Stimulated activated naive B cell treated with anti-CD40 and anti-IgM and Interleukin-4, amounts not matched to agents 10 μg/mL and 1 μg/mL and 100 μg/mL, for 72 hours (primary cell): ENCODE results near the gene ACSS2.

Experiments
- ATAC-seq, 2 donors: fragments of 150-1000 bp; cut with Tn5 transposase; replicated peaks; 2 replicates each; pipeline ENCODE4 v1.10.0; 2021; ENCODE audit warnings: moderate library complexity in 1 of 2
- DNase-seq: peaks from one replicate; pipeline ENCODE4 v3.0.0; 2021
- H3K27ac Mint-ChIP-seq: one replicate; pipeline ENCODE4 v1.8.0; 2022; ENCODE audit warnings: mild to moderate bottlenecking, mixed read lengths
- H3K27me3 Mint-ChIP-seq, 2 donors: one replicate each; pipeline ENCODE4 v1.8.0; 2022; ENCODE audit warnings: mixed read lengths in 2 of 2
- H3K36me3 Mint-ChIP-seq, 2 donors: one replicate each; pipeline ENCODE4 v1.8.0; 2022; ENCODE audit warnings: mixed read lengths in 2 of 2, mild to moderate bottlenecking in 1 of 2
- H3K4me1 Mint-ChIP-seq, 2 donors: one replicate each; pipeline ENCODE4 v1.8.0; 2022; ENCODE audit warnings: mixed read lengths in 2 of 2, mild to moderate bottlenecking in 1 of 2
- H3K4me3 Mint-ChIP-seq, 2 donors: one replicate each; pipeline ENCODE4 v1.8.0; 2022; ENCODE audit warnings: mild to moderate bottlenecking in 2 of 2, mixed read lengths in 2 of 2, moderate library complexity in 1 of 2
- H3K9me3 Mint-ChIP-seq, 2 donors: one replicate each; pipeline ENCODE4 v1.8.0; 2022; ENCODE audit warnings: mixed read lengths in 2 of 2, mild to moderate bottlenecking in 1 of 2

Gene ACSS2

GRCh38 chr20:34876406-34877282 lies at the start of gene ACSS2:
Gene ACSS2, plus strand, starts transcription at chr20:34876612. Its CDS starts 34 bp downstream, at chr20:34876646.
- DNase-seq (no peak), ATAC-seq (peak; percentile 60 to 66)
- Mint-ChIP-seq H3K27ac (peak within 1 kb of the TSS; percentile 56), H3K36me3 (peaks cover 0 to 3% of the 10 kb centered on the region in 2 donors), H3K4me3 (peak within 1 kb of the TSS; percentile 84 to 87), H3K9me3 (no peaks in the 10 kb centered on the region), H3K4me1 (peaks cover 33 to 47% of the 10 kb centered on the region in 2 donors), H3K27me3 (peaks cover 0 to 3% of the 10 kb centered on the region in 2 donors)

GRCh38 chr20:34829191-34829590 lies 47.2 kb upstream of the ACSS2 start:
- no peaks in the 10 kb centered on the region for H3K9me3 Mint-ChIP-seq
- no peak overlapping the region for H3K4me3 Mint-ChIP-seq
- no peak for ATAC-seq
- peaks cover 9 to 12% of the 10 kb centered on the region in 2 donors for H3K4me1 Mint-ChIP-seq
- H3K36me3 Mint-ChIP-seq: peaks cover 0 to 3% of the 10 kb centered on the region in 2 donors
- no peak for DNase-seq
- H3K27ac Mint-ChIP-seq: no peak overlapping the region
- peaks cover 7 to 8% of the 10 kb centered on the region in 2 donors for H3K27me3 Mint-ChIP-seq

- no peak for ATAC-seq
- H3K27me3 Mint-ChIP-seq: peaks cover 12 to 18% of the 10 kb centered on the region in 2 donors
- no peak for DNase-seq
Observed at GRCh38 chr20:34831936-34832335, 44.5 kb upstream of the ACSS2 start.

GRCh38 chr20:34834459-34834893 lies 41.9 kb upstream of the ACSS2 start:
- ATAC-seq (peak; percentile 44 to 50), DNase-seq (no peak)
- H3K4me1 Mint-ChIP-seq: peaks cover 2 to 5% of the 10 kb centered on the region in 2 donors
- H3K36me3 Mint-ChIP-seq: no peaks in the 10 kb centered on the region
- no peak overlapping the region for H3K4me3 Mint-ChIP-seq
- H3K27me3 Mint-ChIP-seq: peaks cover 12 to 18% of the 10 kb centered on the region in 2 donors
- H3K27ac Mint-ChIP-seq: peak overlapping the region; percentile 60
- H3K9me3 Mint-ChIP-seq: no peaks in the 10 kb centered on the region

More at GRCh38 chr20:34831936-34832335, 44.5 kb upstream of the ACSS2 start:
- no peak overlapping the region for H3K27ac Mint-ChIP-seq
- H3K4me1 Mint-ChIP-seq: peaks cover 2 to 5% of the 10 kb centered on the region in 2 donors
- H3K4me3 Mint-ChIP-seq: no peak overlapping the region
- H3K9me3 Mint-ChIP-seq: no peaks in the 10 kb centered on the region
- H3K36me3 Mint-ChIP-seq: no peaks in the 10 kb centered on the region

- ATAC-seq (no peak), DNase-seq (no peak)
- peaks cover 0 to 16% of the 10 kb centered on the region in 2 donors for H3K27me3 Mint-ChIP-seq
- no peaks in the 10 kb centered on the region for H3K4me1 Mint-ChIP-seq
- H3K4me3 Mint-ChIP-seq: no peak overlapping the region
- no peak overlapping the region for H3K27ac Mint-ChIP-seq
- peaks cover 0 to 4% of the 10 kb centered on the region in 2 donors for H3K36me3 Mint-ChIP-seq
- no peaks in the 10 kb centered on the region for H3K9me3 Mint-ChIP-seq
Observed at GRCh38 chr20:34842143-34842542, 34.3 kb upstream of the ACSS2 start.

GRCh38 chr20:34843421-34843820 lies 33.0 kb upstream of the ACSS2 start:
- H3K4me3 Mint-ChIP-seq: no peak overlapping the region

GRCh38 chr20:34848597-34848996 lies 27.8 kb upstream of the ACSS2 start:
- peaks cover 3 to 23% of the 10 kb centered on the region in 2 donors for H3K36me3 Mint-ChIP-seq
- DNase-seq (no peak), ATAC-seq (no peak)
- H3K27me3 Mint-ChIP-seq: no peaks in the 10 kb centered on the region
- no peak overlapping the region for H3K4me3 Mint-ChIP-seq
- no peaks in the 10 kb centered on the region for H3K9me3 Mint-ChIP-seq
- no peak overlapping the region for H3K27ac Mint-ChIP-seq
- no peaks in the 10 kb centered on the region for H3K4me1 Mint-ChIP-seq

More at GRCh38 chr20:34843421-34843820, 33.0 kb upstream of the ACSS2 start:
- Mint-ChIP-seq H3K9me3 (no peaks in the 10 kb centered on the region), H3K27ac (no peak overlapping the region), H3K36me3 (peaks cover 0 to 8% of the 10 kb centered on the region in 2 donors), H3K27me3 (peaks cover 0 to 16% of the 10 kb centered on the region in 2 donors), H3K4me1 (no peaks in the 10 kb centered on the region)
- ATAC-seq (no peak), DNase-seq (no peak)

- no peak for ATAC-seq
- Mint-ChIP-seq H3K27me3 (no peaks in the 10 kb centered on the region), H3K4me3 (no peak overlapping the region), H3K4me1 (no peaks in the 10 kb centered on the region), H3K27ac (no peak overlapping the region), H3K36me3 (peaks cover 3 to 26% of the 10 kb centered on the region in 2 donors), H3K9me3 (no peaks in the 10 kb centered on the region)
- DNase-seq: no peak
Observed at GRCh38 chr20:34849778-34850177, 26.6 kb upstream of the ACSS2 start.

- H3K27ac Mint-ChIP-seq: no peak overlapping the region
Observed at GRCh38 chr20:34850969-34851368, 25.4 kb upstream of the ACSS2 start.

GRCh38 chr20:34852298-34852697 lies 24.1 kb upstream of the ACSS2 start:
- Mint-ChIP-seq H3K4me1 (no peaks in the 10 kb centered on the region), H3K9me3 (no peaks in the 10 kb centered on the region), H3K27ac (no peak overlapping the region), H3K27me3 (no peaks in the 10 kb centered on the region), H3K4me3 (no peak overlapping the region), H3K36me3 (peaks cover 3 to 32% of the 10 kb centered on the region in 2 donors)
- ATAC-seq (no peak), DNase-seq (no peak)

More at GRCh38 chr20:34850969-34851368, 25.4 kb upstream of the ACSS2 start:
- Mint-ChIP-seq H3K4me3 (no peak overlapping the region), H3K4me1 (no peaks in the 10 kb centered on the region), H3K27me3 (no peaks in the 10 kb centered on the region), H3K9me3 (no peaks in the 10 kb centered on the region), H3K36me3 (peaks cover 3 to 33% of the 10 kb centered on the region in 2 donors)
- DNase-seq (no peak), ATAC-seq (no peak)

- Mint-ChIP-seq H3K9me3 (no peaks in the 10 kb centered on the region), H3K4me1 (no peaks in the 10 kb centered on the region), H3K27ac (no peak overlapping the region), H3K36me3 (peaks cover 21 to 42% of the 10 kb centered on the region in 2 donors), H3K27me3 (no peaks in the 10 kb centered on the region), H3K4me3 (no peak overlapping the region)
- DNase-seq (no peak), ATAC-seq (no peak)
Observed at GRCh38 chr20:34859367-34859766, 17.0 kb upstream of the ACSS2 start.

- Mint-ChIP-seq H3K4me3 (no peak overlapping the region), H3K27me3 (no peaks in the 10 kb centered on the region), H3K4me1 (no peaks in the 10 kb centered on the region), H3K9me3 (no peaks in the 10 kb centered on the region), H3K36me3 (peaks cover 21 to 38% of the 10 kb centered on the region in 2 donors), H3K27ac (no peak overlapping the region)
- no peak for DNase-seq
- ATAC-seq: no peak
Observed at GRCh38 chr20:34859826-34860545, 16.4 kb upstream of the ACSS2 start.

GRCh38 chr20:34861386-34862084 lies 14.9 kb upstream of the ACSS2 start:
- Mint-ChIP-seq H3K4me1 (peaks cover 0 to 4% of the 10 kb centered on the region in 2 donors), H3K36me3 (peaks cover 21 to 33% of the 10 kb centered on the region in 2 donors), H3K27ac (no peak overlapping the region), H3K27me3 (no peaks in the 10 kb centered on the region), H3K4me3 (no peak overlapping the region), H3K9me3 (no peaks in the 10 kb centered on the region)
- ATAC-seq: no peak
- DNase-seq: no peak

- H3K9me3 Mint-ChIP-seq: no peaks in the 10 kb centered on the region
- ATAC-seq: no peak
- no peak overlapping the region for H3K27ac Mint-ChIP-seq
- H3K4me1 Mint-ChIP-seq: peaks cover 0 to 4% of the 10 kb centered on the region in 2 donors
- no peaks in the 10 kb centered on the region for H3K27me3 Mint-ChIP-seq
- no peak for DNase-seq
- H3K36me3 Mint-ChIP-seq: peaks cover 21 to 32% of the 10 kb centered on the region in 2 donors
- H3K4me3 Mint-ChIP-seq: no peak overlapping the region
Observed at GRCh38 chr20:34862724-34863123, 13.7 kb upstream of the ACSS2 start.
